Natural killer cell treated with Interleukin-12 subunit alpha and Interleukin-12 subunit beta and Interleukin-15 and Interleukin-18, amount 100 ng/mL, for 72 hours (primary cell): ENCODE results near the gene CSTPP1. TPM values are rescaled to one million over a fixed set of nuclear protein-coding genes. Genes with fewer than 3 reads are reported as not detected.
A peak's percentile ranks its signal among the peaks of the same experiment; 100 is the strongest.
"Not testable (repeated sequence)": the region's sequence is repeated elsewhere in the genome, so short reads cannot be mapped to it uniquely, and the experiment has no call there.

Experiments used
- ATAC-seq, 2 donors: fragments of 150-1000 bp; cut with Tn5 transposase in 1 of 2; sonication (Bioruptor Pico), chemical (Tn5 transposase) in 1 of 2; 2 replicates each; pipeline ENCODE4 v1.10.0; 2021
- DNase-seq: peaks from one replicate; pipeline ENCODE4 v3.0.0; 2022; ENCODE audit warnings: low spot score
- H3K27ac Mint-ChIP-seq, 2 donors: 1 replicate in 1 of 2; 2 replicates in 1 of 2; pipeline ENCODE4 v1.8.0; 2022; ENCODE audit warnings: mixed read lengths in 2 of 2, mild to moderate bottlenecking in 1 of 2, moderate library complexity in 1 of 2
- H3K27me3 Mint-ChIP-seq, 2 donors: 1 replicate in 1 of 2; 2 replicates in 1 of 2; pipeline ENCODE4 v1.8.0; 2022; ENCODE audit warnings: mixed read lengths in 2 of 2
- H3K36me3 Mint-ChIP-seq: one replicate; pipeline ENCODE4 v1.8.0; 2022; ENCODE audit warnings: mixed read lengths
- H3K4me1 Mint-ChIP-seq, 2 donors: 1 replicate in 1 of 2; 2 replicates in 1 of 2; pipeline ENCODE4 v1.8.0; 2022; ENCODE audit warnings: low read depth in 2 of 2, mixed read lengths in 2 of 2, mild to moderate bottlenecking in 1 of 2
- H3K4me3 Mint-ChIP-seq: one replicate; pipeline ENCODE4 v1.8.0; 2022; ENCODE audit warnings: mixed read lengths
- H3K9me3 Mint-ChIP-seq: 2 replicates; pipeline ENCODE4 v1.8.0; 2022; ENCODE audit warnings: mixed read lengths
- total RNA-seq, 2 donors: library from RNA; stranded (reverse); gene quantifications; one replicate each; pipeline ENCODE4 v1.2.3, GENCODE V29; 2022

Gene CSTPP1
- total RNA-seq, 2 donors from 2014 or later, result 20.9 to 23.8 TPM

DNA sequence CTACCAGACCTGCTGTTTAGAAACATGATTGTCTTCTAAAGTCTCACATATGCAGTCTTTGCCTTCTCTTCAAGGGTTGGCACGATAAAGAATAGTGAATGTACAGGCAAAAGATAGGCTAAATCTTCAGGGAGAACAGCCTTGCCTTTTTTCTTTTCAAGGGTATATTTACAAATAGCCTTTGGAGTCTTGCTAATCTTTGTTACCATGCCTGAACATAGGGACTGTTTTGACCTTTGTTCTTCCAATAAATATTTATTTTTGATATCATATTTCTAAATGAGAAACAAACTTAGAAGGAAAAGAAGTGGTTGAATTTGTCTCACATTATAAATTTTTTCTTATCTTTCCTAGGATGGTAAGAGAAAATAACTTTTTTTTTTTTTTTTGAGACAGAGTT, 12.7 kb downstream of the CSTPP1 start:
- H3K9me3 Mint-ChIP-seq, result no peaks in the 10 kb centered on the region
- no peak overlapping the region for H3K4me3 Mint-ChIP-seq
- H3K4me1 Mint-ChIP-seq, result peaks cover 5 to 8% of the 10 kb centered on the region in 2 donors
- no peak for DNase-seq
- no peak overlapping the region for H3K27ac Mint-ChIP-seq
- no peaks in the 10 kb centered on the region for H3K36me3 Mint-ChIP-seq
- no peaks in the 10 kb centered on the region for H3K27me3 Mint-ChIP-seq
- ATAC-seq, result no peak

DNA sequence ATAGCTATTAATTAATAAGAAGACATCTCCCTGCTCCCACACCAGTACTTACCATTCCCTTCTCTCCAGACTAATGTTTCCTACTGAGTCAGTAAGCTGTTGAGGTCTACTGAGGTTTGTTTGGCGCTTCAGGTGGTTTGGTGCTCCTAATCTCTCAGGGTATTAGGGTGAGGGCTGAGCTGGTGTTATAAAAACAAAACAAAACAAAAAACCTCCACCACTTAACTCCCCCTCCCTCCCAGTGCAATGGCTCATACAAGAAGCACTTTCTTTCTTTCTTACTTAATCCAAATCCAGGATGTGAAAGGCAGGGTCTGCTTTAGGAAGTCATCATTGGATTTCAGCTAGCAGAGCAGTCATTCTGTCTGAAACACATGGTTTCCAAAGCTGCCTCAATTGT, 15.3 kb downstream of the CSTPP1 start:
- ATAC-seq, result no peak
- no peaks in the 10 kb centered on the region for H3K9me3 Mint-ChIP-seq
- H3K4me3 Mint-ChIP-seq, result no peak overlapping the region
- H3K36me3 Mint-ChIP-seq, result no peaks in the 10 kb centered on the region
- H3K4me1 Mint-ChIP-seq, result no peaks in the 10 kb centered on the region
- H3K27ac Mint-ChIP-seq, result no peak overlapping the region
- no peak for DNase-seq
- no peaks in the 10 kb centered on the region for H3K27me3 Mint-ChIP-seq

DNA sequence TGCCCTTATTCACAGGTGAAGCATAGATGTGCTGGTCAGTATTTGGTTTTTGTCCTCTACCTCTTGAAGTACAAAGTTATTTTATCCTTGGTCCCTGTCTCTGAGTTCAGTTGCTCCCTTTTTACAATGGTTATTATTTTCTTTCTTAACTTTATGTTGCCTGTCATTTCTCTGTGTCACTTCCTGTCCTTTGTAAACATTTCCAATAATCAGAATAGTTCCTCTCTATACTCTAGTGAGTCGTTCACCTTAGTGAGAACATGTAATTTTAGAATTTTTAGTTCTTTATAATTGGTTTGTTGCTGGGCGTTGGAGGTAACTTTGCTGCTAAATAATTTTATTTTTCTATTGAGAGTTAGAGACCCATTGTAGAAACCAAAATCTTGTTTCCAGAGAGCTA, 16.0 kb downstream of the CSTPP1 start:
- H3K27me3 Mint-ChIP-seq, result no peaks in the 10 kb centered on the region
- no peaks in the 10 kb centered on the region for H3K9me3 Mint-ChIP-seq
- no peak for ATAC-seq
- no peak for DNase-seq
- no peaks in the 10 kb centered on the region for H3K4me1 Mint-ChIP-seq
- no peak overlapping the region for H3K4me3 Mint-ChIP-seq
- no peaks in the 10 kb centered on the region for H3K36me3 Mint-ChIP-seq
- H3K27ac Mint-ChIP-seq, result no peak overlapping the region

DNA sequence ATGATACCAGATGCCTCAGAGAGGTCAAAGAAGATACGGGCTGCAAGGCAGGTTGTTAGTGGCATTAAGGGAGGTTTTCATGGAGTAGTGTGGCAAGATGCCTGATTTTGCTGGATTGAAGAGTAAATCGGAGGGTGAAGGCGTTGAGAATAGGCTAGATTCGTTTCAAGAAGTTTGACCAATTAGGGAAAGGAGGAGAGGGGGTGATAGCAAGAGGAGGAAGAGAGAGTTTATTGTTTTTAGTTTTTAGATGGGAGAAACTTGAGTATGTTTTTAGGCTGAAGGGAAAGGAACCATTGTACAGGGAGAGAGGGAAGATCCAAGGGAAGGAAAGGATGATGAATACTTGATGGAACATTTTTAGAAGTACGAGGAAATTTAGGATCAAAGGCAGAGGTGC, 16.5 kb downstream of the CSTPP1 start:
- ATAC-seq (no peak), DNase-seq (no peak)
- H3K9me3 Mint-ChIP-seq, result no peaks in the 10 kb centered on the region
- no peaks in the 10 kb centered on the region for H3K4me1 Mint-ChIP-seq
- H3K36me3 Mint-ChIP-seq, result no peaks in the 10 kb centered on the region
- no peaks in the 10 kb centered on the region for H3K27me3 Mint-ChIP-seq
- H3K4me3 Mint-ChIP-seq, result no peak overlapping the region
- no peak overlapping the region for H3K27ac Mint-ChIP-seq

DNA sequence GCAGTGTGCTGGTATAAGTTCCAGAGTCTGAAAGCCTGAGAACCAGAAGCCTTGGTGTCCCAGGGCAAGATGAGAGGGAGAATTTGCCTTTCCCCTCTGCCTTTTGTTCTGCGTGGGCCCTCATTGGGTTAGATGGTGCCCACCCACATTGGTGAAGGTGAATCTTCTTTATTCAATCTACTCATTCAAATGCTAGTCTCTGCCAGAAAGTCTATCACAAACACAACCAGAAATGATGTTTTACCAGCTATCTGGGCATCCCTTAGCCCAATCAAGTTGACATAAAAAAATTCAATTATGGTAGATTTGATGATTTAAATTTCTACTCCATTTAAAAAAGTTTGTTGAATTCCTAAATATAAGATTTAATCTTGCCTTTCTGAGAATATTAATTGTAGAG, 22.2 kb downstream of the CSTPP1 start:
- H3K9me3 Mint-ChIP-seq, result no peaks in the 10 kb centered on the region
- no peaks in the 10 kb centered on the region for H3K27me3 Mint-ChIP-seq
- H3K36me3 Mint-ChIP-seq, result no peaks in the 10 kb centered on the region
- ATAC-seq, result no peak
- no peak overlapping the region for H3K4me3 Mint-ChIP-seq
- no peaks in the 10 kb centered on the region for H3K4me1 Mint-ChIP-seq
- H3K27ac Mint-ChIP-seq, result no peak overlapping the region
- no peak for DNase-seq

DNA sequence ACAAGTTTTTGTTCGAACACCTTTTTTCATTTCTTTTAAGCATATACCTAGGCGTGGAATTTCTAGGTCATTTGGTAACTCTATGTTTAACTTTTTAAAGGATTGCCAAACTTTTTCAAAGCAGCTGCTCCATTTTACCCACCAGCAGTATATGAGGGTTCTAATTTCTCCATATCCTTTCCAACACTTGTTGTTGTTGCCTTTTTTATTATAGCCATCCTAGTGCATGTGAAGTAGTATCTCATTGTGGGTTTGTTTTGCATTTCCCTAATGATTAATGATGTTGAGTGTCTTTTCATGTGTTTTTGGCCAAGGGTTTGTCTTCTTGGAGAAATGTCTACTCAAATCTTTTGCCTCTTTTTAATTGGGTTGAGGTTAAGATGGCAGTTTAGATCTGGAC, 24.5 kb downstream of the CSTPP1 start:
- Mint-ChIP-seq H3K27me3 (no peaks in the 10 kb centered on the region), H3K4me1 (no peaks in the 10 kb centered on the region), H3K27ac (no peak overlapping the region), H3K9me3 (no peaks in the 10 kb centered on the region), H3K4me3 (no peak overlapping the region), H3K36me3 (peaks cover 4% of the 10 kb centered on the region)
- ATAC-seq (no peak), DNase-seq (no peak)

DNA sequence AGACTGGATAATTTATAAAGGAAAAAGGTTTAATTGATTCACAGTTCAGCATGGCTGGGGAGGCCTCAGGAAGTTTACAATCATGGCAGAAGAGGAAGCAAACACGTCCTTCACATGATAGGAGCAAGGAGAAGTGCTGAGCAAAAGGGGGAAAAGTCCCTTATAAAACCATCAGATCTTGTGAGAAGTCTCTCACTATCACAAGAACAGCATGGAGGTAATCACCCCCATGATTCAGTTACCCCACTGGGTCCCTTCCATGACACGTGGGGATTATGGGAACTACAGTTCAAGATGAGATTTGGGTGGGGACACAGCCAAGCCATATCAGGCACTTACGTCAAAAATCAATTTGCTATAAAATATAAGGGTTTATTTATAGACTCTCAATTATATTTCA, 25.3 kb downstream of the CSTPP1 start:
- H3K27ac Mint-ChIP-seq, H3K9me3 Mint-ChIP-seq, H3K4me3 Mint-ChIP-seq, H3K36me3 Mint-ChIP-seq, ATAC-seq, H3K27me3 Mint-ChIP-seq, DNase-seq, H3K4me1 Mint-ChIP-seq: not testable (repeated sequence)

DNA sequence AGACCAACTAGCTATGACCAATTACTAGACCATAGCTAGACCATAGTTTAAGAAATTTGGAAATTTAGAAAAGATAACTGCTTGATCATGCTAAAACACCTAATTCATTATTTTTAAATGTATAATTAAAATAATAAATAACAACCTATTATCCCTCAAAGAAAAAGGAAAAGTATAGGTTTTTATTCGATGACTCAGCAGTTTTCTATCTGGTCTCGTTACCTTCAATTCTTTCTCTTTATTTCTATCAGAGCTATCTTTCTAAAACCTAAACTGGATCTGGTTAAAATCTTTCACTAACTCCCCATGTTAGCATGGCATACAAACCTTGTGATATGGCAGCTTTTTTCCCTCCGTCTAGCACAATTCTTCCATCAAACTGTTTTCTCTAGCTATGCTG, 27.3 kb downstream of the CSTPP1 start:
- no peak overlapping the region for H3K4me3 Mint-ChIP-seq
- no peaks in the 10 kb centered on the region for H3K27me3 Mint-ChIP-seq
- DNase-seq, result no peak
- ATAC-seq, result no peak
- peaks cover 4% of the 10 kb centered on the region for H3K36me3 Mint-ChIP-seq
- no peaks in the 10 kb centered on the region for H3K9me3 Mint-ChIP-seq
- no peaks in the 10 kb centered on the region for H3K4me1 Mint-ChIP-seq
- H3K27ac Mint-ChIP-seq, result no peak overlapping the region

DNA sequence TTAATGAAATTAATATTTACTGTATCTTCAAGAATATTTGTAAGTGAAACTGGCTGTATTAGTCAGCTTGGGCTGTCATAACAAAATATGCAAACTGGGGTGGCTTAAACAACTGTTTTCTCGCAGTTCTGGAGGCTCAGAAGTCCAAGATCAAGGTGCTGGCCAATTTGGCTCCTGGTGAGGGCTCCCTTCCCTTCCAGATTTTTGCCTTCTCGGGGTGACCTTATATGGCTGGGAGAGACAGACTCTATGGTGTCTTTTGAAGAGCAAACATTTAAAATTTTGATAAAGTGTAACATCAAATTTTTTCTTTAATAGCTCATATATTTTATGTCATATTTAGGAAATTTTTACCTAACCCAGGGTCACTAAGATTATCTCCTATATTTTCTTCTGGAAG, 30.2 kb downstream of the CSTPP1 start:
- no peaks in the 10 kb centered on the region for H3K27me3 Mint-ChIP-seq
- peaks cover 4% of the 10 kb centered on the region for H3K36me3 Mint-ChIP-seq
- ATAC-seq, result no peak
- no peaks in the 10 kb centered on the region for H3K4me1 Mint-ChIP-seq
- H3K4me3 Mint-ChIP-seq, result no peak overlapping the region
- H3K27ac Mint-ChIP-seq, result no peak overlapping the region
- DNase-seq, result no peak
- H3K9me3 Mint-ChIP-seq, result no peaks in the 10 kb centered on the region

DNA sequence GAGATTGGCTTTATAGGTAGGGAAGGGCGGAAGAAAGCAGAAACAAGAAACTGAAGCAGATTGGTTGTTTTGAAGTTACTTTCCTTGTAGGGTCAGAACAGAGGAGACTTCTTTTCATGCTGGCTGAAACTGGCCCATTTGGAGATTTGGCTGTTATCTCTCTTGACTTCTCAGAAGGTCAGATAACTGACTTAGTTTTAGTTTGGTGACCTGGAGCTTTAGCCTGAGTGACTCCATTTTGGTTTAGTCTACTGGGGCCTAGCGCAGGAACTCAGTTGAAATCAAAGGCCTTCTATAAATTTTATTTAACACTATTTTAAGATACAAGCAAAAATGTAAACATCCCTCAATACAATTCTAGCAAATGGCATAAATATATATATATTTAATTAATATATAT, 31.4 kb downstream of the CSTPP1 start:
- Mint-ChIP-seq H3K9me3 (no peaks in the 10 kb centered on the region), H3K4me3 (no peak overlapping the region), H3K27ac (no peak overlapping the region), H3K4me1 (no peaks in the 10 kb centered on the region), H3K27me3 (no peaks in the 10 kb centered on the region), H3K36me3 (peaks cover 4% of the 10 kb centered on the region)
- ATAC-seq (no peak), DNase-seq (no peak)

DNA sequence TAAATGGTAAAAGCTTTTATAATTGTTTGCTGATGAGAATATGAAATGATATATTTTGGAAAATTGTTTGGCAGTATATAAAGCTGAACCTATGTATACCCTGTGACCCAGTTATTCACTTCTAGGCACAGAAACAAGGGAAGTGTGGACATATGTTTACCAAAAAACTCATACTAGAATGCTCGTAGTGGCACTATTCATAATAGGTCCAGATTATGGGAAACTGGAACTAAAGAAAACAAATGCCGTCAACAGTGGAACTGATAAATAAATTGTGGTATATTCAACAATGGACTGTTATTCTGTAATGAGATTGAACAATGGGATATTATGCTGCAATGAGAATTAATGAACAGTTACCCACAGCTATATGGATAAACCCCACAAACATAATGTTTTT, 32.8 kb downstream of the CSTPP1 start:
- Mint-ChIP-seq H3K4me3 (no peak overlapping the region), H3K9me3 (no peaks in the 10 kb centered on the region), H3K27ac (no peak overlapping the region), H3K4me1 (no peaks in the 10 kb centered on the region), H3K27me3 (no peaks in the 10 kb centered on the region), H3K36me3 (peaks cover 4% of the 10 kb centered on the region)
- ATAC-seq (no peak), DNase-seq (no peak)

DNA sequence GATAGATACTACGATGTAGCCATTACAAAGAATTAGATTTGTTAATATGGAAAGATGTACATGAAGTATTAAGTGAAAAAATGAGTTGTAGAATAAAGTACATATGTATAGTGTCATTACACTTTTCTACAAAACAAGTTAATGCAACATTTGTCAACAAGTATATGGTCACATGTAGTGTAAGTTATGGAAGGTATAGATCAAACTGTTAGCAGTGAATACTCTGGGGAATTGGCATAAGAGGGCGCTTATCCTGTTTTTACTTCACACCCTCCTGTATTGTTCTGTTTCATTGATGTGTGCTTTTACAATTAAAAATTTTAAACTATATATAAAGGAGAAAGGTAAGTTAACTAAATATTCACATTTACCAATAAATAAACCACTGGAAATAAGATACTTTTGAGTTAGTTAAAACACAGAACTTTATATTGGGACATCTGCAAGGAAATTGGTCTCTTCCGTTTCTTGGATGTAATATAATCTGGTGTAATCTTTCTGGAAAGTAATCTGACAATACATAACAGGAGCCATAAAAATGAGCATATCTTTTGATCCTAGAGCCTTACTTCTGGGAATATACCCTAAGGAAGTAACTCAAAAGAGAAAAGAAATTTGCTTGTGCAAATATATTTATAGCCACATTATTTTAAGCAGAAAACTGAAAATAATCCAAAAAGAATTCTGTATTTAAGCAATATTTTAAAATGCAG, 34.5 kb downstream of the CSTPP1 start:
- ATAC-seq, result no peak
- Mint-ChIP-seq H3K36me3 (no peaks in the 10 kb centered on the region), H3K27ac (no peak overlapping the region), H3K9me3 (no peaks in the 10 kb centered on the region), H3K27me3 (no peaks in the 10 kb centered on the region), H3K4me3 (no peak overlapping the region), H3K4me1 (peaks cover 3% of the 10 kb centered on the region in 2 donors)
- DNase-seq, result no peak

DNA sequence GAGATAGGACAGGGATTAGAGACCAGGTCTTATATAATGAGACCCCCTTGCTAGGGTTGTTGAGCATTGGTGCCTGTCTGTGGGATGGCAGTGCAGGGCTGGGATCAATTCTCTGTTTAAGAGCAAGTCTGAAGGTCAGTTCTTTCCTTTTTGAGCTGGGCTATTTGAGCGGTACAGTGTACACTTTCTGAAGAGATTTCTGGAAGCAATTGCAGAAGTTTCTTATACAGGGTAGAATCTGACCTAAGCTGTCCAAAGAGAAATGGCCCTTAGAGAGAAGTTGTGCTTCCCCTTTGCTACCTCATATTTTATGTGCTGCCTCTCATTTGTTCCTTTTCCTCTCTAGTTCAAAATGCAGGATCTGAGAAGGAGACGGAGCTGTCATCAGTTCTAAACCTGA, 35.8 kb downstream of the CSTPP1 start:
- H3K4me3 Mint-ChIP-seq, result no peak overlapping the region
- no peak overlapping the region for H3K27ac Mint-ChIP-seq

DNA sequence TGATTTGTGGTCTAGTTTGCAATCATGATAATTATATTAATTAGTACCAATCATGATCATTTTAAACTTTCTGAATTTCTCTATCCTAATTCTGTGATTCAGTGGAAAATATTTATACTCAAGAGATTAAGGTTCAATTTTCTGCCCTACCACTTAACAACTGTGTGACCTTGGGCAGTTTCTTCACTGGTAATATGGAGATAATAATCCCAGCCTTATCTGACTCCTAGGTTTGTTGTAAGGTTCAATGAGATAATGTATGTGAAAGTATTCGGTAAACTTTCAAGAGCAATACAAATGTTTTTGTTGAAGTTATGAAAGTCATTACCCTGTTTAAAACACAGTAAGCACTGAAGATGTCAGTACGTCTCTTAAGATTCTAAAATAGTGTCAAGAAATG, 36.3 kb downstream of the CSTPP1 start:
- Mint-ChIP-seq H3K36me3 (no peaks in the 10 kb centered on the region), H3K27ac (no peak overlapping the region), H3K4me1 (peaks cover 3% of the 10 kb centered on the region in 2 donors), H3K4me3 (no peak overlapping the region), H3K27me3 (no peaks in the 10 kb centered on the region), H3K9me3 (no peaks in the 10 kb centered on the region)
- ATAC-seq, result no peak
- no peak for DNase-seq

More for the DNA sequence above, 35.8 kb downstream of the CSTPP1 start:
- ATAC-seq, result no peak
- Mint-ChIP-seq H3K4me1 (peaks cover 3% of the 10 kb centered on the region in 2 donors), H3K9me3 (no peaks in the 10 kb centered on the region), H3K27me3 (no peaks in the 10 kb centered on the region), H3K36me3 (no peaks in the 10 kb centered on the region)
- DNase-seq, result no peak

DNA sequence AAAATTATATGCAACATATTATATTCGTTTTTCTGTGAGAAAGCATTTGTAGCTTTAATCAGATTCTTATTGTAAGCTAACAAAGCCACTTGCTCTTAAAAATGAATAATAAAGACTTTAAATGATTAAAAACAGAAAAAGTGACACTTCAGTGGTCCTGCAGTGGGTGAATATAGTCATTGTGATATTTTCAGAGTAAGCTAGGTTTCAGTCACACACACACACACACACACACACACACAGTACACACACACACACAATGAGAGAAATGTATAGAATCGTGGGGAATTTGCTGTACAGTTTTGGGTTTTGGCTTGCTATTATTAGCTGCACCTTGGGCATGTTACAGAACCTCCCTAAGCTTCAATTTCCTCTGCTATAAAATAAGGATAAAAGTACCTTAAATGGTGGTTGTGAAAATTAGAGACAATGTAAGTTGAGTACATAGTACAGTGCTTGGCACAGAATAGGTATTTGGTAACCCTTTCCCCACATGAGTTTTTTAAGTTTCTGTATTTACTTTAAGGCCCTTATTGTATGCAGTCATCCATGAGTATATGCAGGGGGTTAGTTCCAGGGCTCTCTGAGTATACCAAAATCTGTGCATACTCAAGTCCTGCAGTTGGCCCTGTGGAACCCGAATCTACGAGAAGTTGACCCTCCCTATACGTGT, 39.8 kb downstream of the CSTPP1 start:
- Mint-ChIP-seq H3K4me3 (no peak overlapping the region), H3K4me1 (peaks cover 7 to 14% of the 10 kb centered on the region in 2 donors), H3K27ac (no peak overlapping the region), H3K9me3 (peaks cover 2% of the 10 kb centered on the region), H3K27me3 (no peaks in the 10 kb centered on the region), H3K36me3 (peaks cover 4% of the 10 kb centered on the region)
- DNase-seq (no peak), ATAC-seq (peak in 1 of 2 donors; percentile 56)
